Uterus (tissue), 4 donors: ENCODE data around the gene COL4A6. TPM values are rescaled to one million over a fixed set of nuclear protein-coding genes. Genes with fewer than 3 reads are reported as not detected.

Experiments used
- DNase-seq, 2 donors: peaks; one replicate each; pipeline ENCODE4 v3.0.0-alpha.2; 2019 to 2020
- H3K27ac ChIP-seq, 2 donors: fragments of 200-600 bp; sonication (generic); 1 replicate in 1 of 2; 2 replicates in 1 of 2; pipeline ENCODE4 v1.5.1; 2016 to 2018
- H3K27me3 ChIP-seq, 2 donors: fragments of 200-600 bp; sonication (generic); one replicate each; pipeline ENCODE4 v1.5.1; 2018 to 2019; ENCODE audit warnings: control low read depth in 1 of 2
- H3K36me3 ChIP-seq, 2 donors: fragments of 200-600 bp; sonication (generic); one replicate each; pipeline ENCODE4 v1.5.1; 2019; ENCODE audit warnings: control low read depth in 1 of 2
- H3K4me1 ChIP-seq, 2 donors: fragments of 200-600 bp; sonication (generic); one replicate each; pipeline ENCODE4 v1.5.1; 2018 to 2019; ENCODE audit warnings: control low read depth in 1 of 2
- H3K4me3 ChIP-seq, 2 donors: fragments of 200-600 bp; sonication (generic); 1 replicate in 1 of 2; 2 replicates in 1 of 2; pipeline ENCODE4 v1.5.1; 2018 to 2019; ENCODE audit warnings: mild to moderate bottlenecking in 1 of 2
- H3K9me3 ChIP-seq, 2 donors: fragments of 200-600 bp; sonication (generic); one replicate each; pipeline ENCODE4 v1.5.1; 2019; ENCODE audit warnings: control low read depth in 1 of 2
- CTCF ChIP-seq, 4 experiments: fragments of 200-600 bp in 2 of 4; fragments of 450-650 bp in 2 of 4; sonication (generic) in 2 of 4; IDR thresholded peaks; one replicate each; pipeline ENCODE4 v1.5.1; 2016 to 2019; ENCODE audit warnings: antibody characterized with exemption in 4 of 4, mild to moderate bottlenecking in 2 of 4, moderate library complexity in 1 of 4
- POLR2A ChIP-seq, 2 donors: fragments of 450-650 bp; IDR thresholded peaks; one replicate each; pipeline ENCODE4 v1.6.1; 2016; ENCODE audit warnings: antibody characterized with exemption in 2 of 2, mild to moderate bottlenecking in 1 of 2, moderate library complexity in 1 of 2
- intact Hi-C: fragments of 100-400 bp; cut with DNase I; formaldehyde crosslinking; loops from one replicate; pipeline ENCODE4 v1.15.1; 2023; ENCODE audit warnings: low total_unique reads
- total RNA-seq, 4 donors: library from RNA; depleted of rRNA in 3 of 4; stranded (reverse); fragments of >200 nt in 3 of 4; gene quantifications; one replicate each; pipeline versions ENCODE4 v1.1.0 to v1.2.4, GENCODE V29; 2014 to 2023
- donor health status: DM: yes; HTN: yes; CAD: no.

Gene COL4A6
- total RNA-seq, 4 donors from 2014 or later = 0.88 to 113 (median 42.9) TPM

DNA sequence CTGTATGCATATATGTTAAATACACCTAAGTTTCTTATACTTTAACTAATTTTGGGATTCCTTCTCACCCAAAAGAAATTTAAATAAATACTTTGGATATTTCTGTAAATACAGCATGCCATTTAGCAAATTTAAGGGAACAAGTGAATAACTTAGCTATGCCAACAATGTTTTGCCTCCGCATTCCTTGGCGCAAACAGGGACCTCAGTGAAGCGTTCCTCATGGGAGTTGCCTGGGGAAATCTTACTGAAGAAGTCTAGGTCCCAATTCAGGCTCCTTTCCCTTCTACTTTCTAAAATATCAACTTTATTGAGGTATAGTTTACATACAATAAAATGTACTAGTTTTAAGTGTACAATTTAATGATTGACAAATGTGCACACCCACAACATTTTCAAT, 26.4 kb upstream of the COL4A6 start:
- TF ChIP-seq CTCF (IDR thresholded peaks at IDR 0.05) (no peak), POLR2A (IDR thresholded peaks at IDR 0.05) (no peak)
- no peaks in the 10 kb centered on the region for H3K27me3 ChIP-seq
- no peaks in the 10 kb centered on the region for H3K4me1 ChIP-seq
- H3K27ac ChIP-seq = no peak overlapping the region
- H3K9me3 ChIP-seq = no peaks in the 10 kb centered on the region
- DNase-seq = no peak
- intact Hi-C loops = no loop called here
- H3K36me3 ChIP-seq = peaks cover 0 to 4% of the 10 kb centered on the region in 2 donors
- H3K4me3 ChIP-seq = no peak overlapping the region

DNA sequence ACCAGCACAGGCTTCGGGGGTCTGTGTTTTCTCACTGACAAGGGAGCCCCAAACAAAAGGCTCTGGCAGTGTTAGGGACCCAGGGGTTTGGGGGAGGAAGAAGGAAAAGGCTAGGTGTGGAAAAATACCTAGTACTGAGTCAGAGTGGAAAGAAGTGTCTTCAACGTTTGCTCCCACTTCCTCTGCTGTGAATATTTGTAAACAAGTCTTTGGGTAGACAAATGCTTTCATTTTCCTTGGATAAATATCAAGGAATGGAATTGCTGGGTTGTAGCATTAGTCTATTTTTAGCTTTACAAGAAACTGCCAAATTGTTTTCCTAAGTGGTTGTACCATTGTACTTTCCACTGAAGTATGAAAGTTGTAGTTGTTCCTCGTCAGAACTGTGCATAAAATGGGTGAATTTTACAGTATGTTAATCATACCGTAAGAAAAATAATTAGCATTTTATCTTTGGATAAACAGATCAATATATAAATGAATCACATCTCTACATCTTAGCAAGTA, 18.8 kb upstream of the COL4A6 start:
- H3K27me3 ChIP-seq = no peaks in the 10 kb centered on the region
- H3K4me3 ChIP-seq = no peak overlapping the region
- intact Hi-C loops = no loop called here
- H3K4me1 ChIP-seq = no peaks in the 10 kb centered on the region
- H3K27ac ChIP-seq = no peak overlapping the region
- no peak for TF ChIP-seq CTCF (IDR thresholded peaks at IDR 0.05)
- TF ChIP-seq POLR2A (IDR thresholded peaks at IDR 0.05) = no peak
- no peak for DNase-seq
- H3K36me3 ChIP-seq = no peaks in the 10 kb centered on the region
- H3K9me3 ChIP-seq = no peaks in the 10 kb centered on the region

- intact Hi-C loops = no loop called here
- Histone ChIP-seq H3K4me3 (no peak overlapping the region), H3K4me1 (no peaks in the 10 kb centered on the region), H3K9me3 (no peaks in the 10 kb centered on the region), H3K27me3 (no peaks in the 10 kb centered on the region), H3K36me3 (no peaks in the 10 kb centered on the region), H3K27ac (no peak overlapping the region)
- DNase-seq = no peak
- no peak for TF ChIP-seq CTCF (IDR thresholded peaks at IDR 0.05)
- TF ChIP-seq POLR2A (IDR thresholded peaks at IDR 0.05) = no peak
Measured at GRCh38 chrX:108453841-108454240, 15.6 kb upstream of the COL4A6 start.

DNA sequence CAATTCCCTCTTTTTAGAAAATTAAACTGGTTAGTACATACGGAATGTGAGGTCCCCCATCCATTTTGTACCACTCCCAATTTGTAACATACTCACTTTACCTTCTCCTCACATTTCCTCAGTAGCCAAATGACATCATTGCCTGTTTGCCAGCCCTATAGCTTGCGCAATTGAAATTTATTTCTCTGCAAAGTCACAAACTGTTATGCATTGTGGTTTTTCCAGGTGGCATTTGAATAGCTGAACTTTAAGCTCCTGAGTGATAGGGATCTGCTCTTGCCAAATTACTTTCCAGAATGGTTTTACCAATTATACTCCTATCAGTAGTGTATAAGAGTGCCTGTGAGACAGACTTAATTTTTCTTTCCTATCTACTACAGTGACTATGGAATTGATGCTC, 9.1 kb upstream of the COL4A6 start:
- H3K27ac ChIP-seq = no peak overlapping the region
- H3K27me3 ChIP-seq = no peaks in the 10 kb centered on the region
- no peaks in the 10 kb centered on the region for H3K4me1 ChIP-seq
- DNase-seq = no peak
- no peaks in the 10 kb centered on the region for H3K36me3 ChIP-seq
- TF ChIP-seq POLR2A (IDR thresholded peaks at IDR 0.05) (no peak), CTCF (IDR thresholded peaks at IDR 0.05) (no peak)
- H3K9me3 ChIP-seq = no peaks in the 10 kb centered on the region
- intact Hi-C loops = no loop called here
- H3K4me3 ChIP-seq = no peak overlapping the region

DNA sequence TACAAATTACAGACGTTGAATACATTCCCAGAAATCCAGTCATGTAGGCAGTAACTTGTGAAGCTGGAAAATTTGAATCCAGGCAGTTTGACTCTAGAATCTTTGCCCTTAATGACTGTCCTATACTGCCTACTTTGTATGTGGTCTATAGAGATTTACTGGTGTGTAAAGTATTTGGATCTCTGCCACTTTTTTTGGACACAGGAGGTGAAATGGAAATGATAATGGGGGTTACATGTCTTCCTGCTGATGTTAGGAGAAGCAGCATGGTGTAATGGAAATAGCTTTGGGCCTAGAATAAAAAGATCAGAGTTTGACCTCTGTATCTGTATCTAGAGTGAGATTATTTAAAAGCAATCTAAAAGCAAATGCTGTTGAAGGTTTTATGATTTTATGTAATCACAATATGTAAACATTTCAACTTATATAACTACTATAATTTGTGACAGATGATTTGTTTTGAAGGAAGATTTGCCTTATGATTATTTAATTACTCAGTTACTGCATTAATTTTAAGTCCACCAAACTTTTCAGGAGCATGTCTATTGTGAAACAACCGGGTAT, 4.8 kb upstream of the COL4A6 start:
- Histone ChIP-seq H3K27me3 (no peaks in the 10 kb centered on the region), H3K4me1 (no peaks in the 10 kb centered on the region), H3K9me3 (no peaks in the 10 kb centered on the region), H3K36me3 (no peaks in the 10 kb centered on the region), H3K27ac (peak overlapping the region; percentile 7 to 85), H3K4me3 (no peak overlapping the region)
- no peak for TF ChIP-seq CTCF (IDR thresholded peaks at IDR 0.05)
- no peak for TF ChIP-seq POLR2A (IDR thresholded peaks at IDR 0.05)
- no peak for DNase-seq
- intact Hi-C loops = no loop called here
